Measurements from ENCODE around the gene SPG7.

The SPG7 gene

GRCh38 chr16:89484041-89484501 is 24.1 kb upstream of the SPG7 start:
- DNase-seq = no peak
- intact Hi-C loops (cut with DNase I) = no loop called here

GRCh38 chr16:89484923-89485679 is 23.1 kb upstream of the SPG7 start:
- DNase-seq = no peak
- intact Hi-C loops (cut with DNase I) = no loop called here

- intact Hi-C loops (cut with DNase I) = no loop called here
- no peak for DNase-seq
Observed at GRCh38 chr16:89485701-89486246, 22.4 kb upstream of the SPG7 start.

GRCh38 chr16:89489040-89489897 is 18.9 kb upstream of the SPG7 start:
- intact Hi-C loops (cut with DNase I) = no loop called here
- DNase-seq = peak; percentile 51 to 91 (median 74)

- peak in 1 of 42 donors; percentile 12 for DNase-seq
Observed at GRCh38 chr16:89489898-89490438, 18.2 kb upstream of the SPG7 start.

GRCh38 chr16:89490439-89491237 is 17.6 kb upstream of the SPG7 start, which contains the start of gene ANKRD11:
ANKRD11 (minus strand) TSS chr16:89490561; CDS start chr16:89317019, 173,542 bp downstream.
- intact Hi-C loops (cut with DNase I) = loop anchor here (1.0 to 10.0 kb wide), 3 partner anchors 18 to 156 kb away; partner anchors contain the start of gene SPG7
- peak; percentile 98 to 100 (median 99) for DNase-seq

More at GRCh38 chr16:89489898-89490438, 18.2 kb upstream of the SPG7 start:
- intact Hi-C loops (cut with DNase I) = loop anchor here (1.0 to 10.0 kb wide), 3 partner anchors 18 to 155 kb away; partner anchors contain the start of gene SPG7

- intact Hi-C loops (cut with DNase I) = loop anchor here (5.0 to 10.0 kb wide), 2 partner anchors 66 to 157 kb away; no protein-coding TSS in a partner anchor
- DNase-seq = no peak
Observed at GRCh38 chr16:89491238-89491869, 16.8 kb upstream of the SPG7 start.

GRCh38 chr16:89491974-89492687 is 16.1 kb upstream of the SPG7 start:
- intact Hi-C loops (cut with DNase I) = loop anchor here (5.0 to 10.0 kb wide), 2 partner anchors 65 to 157 kb away; no protein-coding TSS in a partner anchor

GRCh38 chr16:89493776-89494175 is 14.4 kb upstream of the SPG7 start:
- no peak for DNase-seq
- intact Hi-C loops (cut with DNase I) = loop anchor here (5.0 to 10.0 kb wide), 2 partner anchors 64 to 159 kb away; no protein-coding TSS in a partner anchor

More at GRCh38 chr16:89491974-89492687, 16.1 kb upstream of the SPG7 start:
- no peak for DNase-seq

- DNase-seq = no peak
- intact Hi-C loops (cut with DNase I) = loop anchor here (10.0 kb wide), 1 partner anchor 160 kb away; no protein-coding TSS in a partner anchor
Observed at GRCh38 chr16:89495121-89495520, 13.1 kb upstream of the SPG7 start.

- intact Hi-C loops (cut with DNase I) = loop anchor here (10.0 kb wide), 1 partner anchor 164 kb away; no protein-coding TSS in a partner anchor
- no peak for DNase-seq
Observed at GRCh38 chr16:89498839-89499238, 9.4 kb upstream of the SPG7 start.

- DNase-seq = no peak
- intact Hi-C loops (cut with DNase I) = loop anchor here (10.0 kb wide), 1 partner anchor 165 kb away; no protein-coding TSS in a partner anchor
Observed at GRCh38 chr16:89499767-89500166, 8.4 kb upstream of the SPG7 start.

GRCh38 chr16:89502081-89502843 is 5.9 kb upstream of the SPG7 start:
- no peak for DNase-seq
- intact Hi-C loops (cut with DNase I) = no loop called here

- DNase-seq = no peak
- intact Hi-C loops (cut with DNase I) = no loop called here
Observed at GRCh38 chr16:89504091-89504490, 4.1 kb upstream of the SPG7 start.

- peak in 37 of 42 donors; percentile 11 to 75 (median 51) for DNase-seq
- intact Hi-C loops (cut with DNase I) = loop anchor here (5.0 kb wide), 1 partner anchor 52 kb away; no protein-coding TSS in a partner anchor
Observed at GRCh38 chr16:89505204-89506112, 2.7 kb upstream of the SPG7 start.
